Body of pancreas (tissue), 4 donors: Measurements from ENCODE around the gene ANKRD44. TPM values are rescaled to one million over a fixed set of nuclear protein-coding genes. Genes with fewer than 3 reads are reported as not detected.

Experiments used
- ATAC-seq: fragments of 150-250 bp; one replicate; pipeline ENCODE4 v1.9.1; 2016
- DNase-seq, 4 donors: peaks; one replicate each; pipeline ENCODE4 v3.0.0-alpha.2; 2019
- H3K27ac ChIP-seq, 4 donors: fragments of 200-600 bp; sonication (generic); 1 replicate in 3 of 4; 2 replicates in 1 of 4; pipeline versions ENCODE4 v1.5.1 to v1.6.1; 2016 to 2019; ENCODE audit warnings: mild to moderate bottlenecking in 1 of 4, mixed read lengths in 1 of 4, moderate library complexity in 1 of 4
- H3K27me3 ChIP-seq, 2 donors: fragments of 200-600 bp; sonication (generic); one replicate each; pipeline ENCODE4 v1.6.0; 2016; ENCODE audit warnings: mild to moderate bottlenecking in 1 of 2
- H3K36me3 ChIP-seq, 2 donors: fragments of 200-600 bp; sonication (generic); replicated peaks in 1 of 2; 2 replicates each; pipeline ENCODE4 v1.5.1; 2016; ENCODE audit warnings: low read depth in 2 of 2; ENCODE audit not compliant: insufficient read depth in 1 of 2
- H3K4me1 ChIP-seq: fragments of 200-600 bp; sonication (generic); one replicate; pipeline ENCODE4 v1.6.0; 2016
- H3K4me3 ChIP-seq, 2 donors: fragments of 200-600 bp; sonication (generic); 1 replicate in 1 of 2; 2 replicates in 1 of 2; pipeline ENCODE4 v1.5.1; 2016 to 2019
- H3K9me3 ChIP-seq, 3 donors: fragments of 200-600 bp; sonication (generic); 1 replicate in 2 of 3; 2 replicates in 1 of 3; pipeline ENCODE4 v1.5.1; 2016
- CTCF ChIP-seq, 7 experiments: fragments of 450-650 bp in 4 of 7; fragments of 200-600 bp in 3 of 7; sonication (generic) in 3 of 7; IDR thresholded peaks; one replicate each; pipeline ENCODE4 v1.5.1; 2016 to 2019; ENCODE audit warnings: antibody characterized with exemption in 7 of 7
- POLR2A ChIP-seq, 3 donors: fragments of 450-650 bp; IDR thresholded peaks; one replicate each; pipeline ENCODE4 v1.6.1; 2016; ENCODE audit warnings: antibody characterized with exemption in 3 of 3, mild to moderate bottlenecking in 2 of 3
- WGBS, 2 donors: methylation state at CpG; one replicate each; pipeline ENCODE4 v1.1.5; 2017; 5-methylcytosine and 5-hydroxymethylcytosine counted together
- intact Hi-C: fragments of 100-400 bp; cut with DNase I; formaldehyde crosslinking; loops from one replicate; pipeline ENCODE4 v1.15.1; 2023
- total RNA-seq, 2 donors: library from RNA; depleted of rRNA; stranded (reverse); fragments of >200 nt; gene quantifications; one replicate each; pipeline ENCODE4 v1.1.0, GENCODE V29; 2016

Gene ANKRD44
- total RNA-seq, 2 donors from 2014 or later = 12.2 TPM

GRCh38 chr2:197309691-197310231 is 819 bp downstream of the ANKRD44 start:
- Histone ChIP-seq H3K27me3 (no peaks in the 10 kb centered on the region), H3K36me3 (no peaks in the 10 kb centered on the region), H3K9me3 (no peaks in the 10 kb centered on the region), H3K27ac (peak overlapping the region; percentile 85 to 89 (median 88)), H3K4me1 (peaks cover 35% of the 10 kb centered on the region), H3K4me3 (peak overlapping the region; percentile 33 to 47)
- intact Hi-C loops = loop anchor here (5.0 kb wide), 1 partner anchor 122 kb away; no protein-coding TSS in a partner anchor
- peak; percentile 8 for ATAC-seq
- WGBS, 2 donors = 0% methylated on average over 6 to 30 of the region's 30 CpGs
- DNase-seq = peak; percentile 33 to 50 (median 48)
- TF ChIP-seq CTCF (IDR thresholded peaks at IDR 0.05) (no peak), POLR2A (IDR thresholded peaks at IDR 0.05) (peak in 1 of 3 donors; percentile 37)

GRCh38 chr2:197308996-197309690 is 1.4 kb downstream of the ANKRD44 start:
- no peak for ATAC-seq
- DNase-seq = no peak
- no peak for TF ChIP-seq CTCF (IDR thresholded peaks at IDR 0.05)
- no peak for TF ChIP-seq POLR2A (IDR thresholded peaks at IDR 0.05)
- intact Hi-C loops = no loop called here
- WGBS, 2 donors = 58 to 64% methylated on average over 8 of the region's 8 CpGs
- peak overlapping the region; percentile 85 to 89 (median 88) for H3K27ac ChIP-seq
- H3K9me3 ChIP-seq = no peaks in the 10 kb centered on the region
- H3K36me3 ChIP-seq = no peaks in the 10 kb centered on the region
- peaks cover 41% of the 10 kb centered on the region for H3K4me1 ChIP-seq
- H3K4me3 ChIP-seq = peak overlapping the region; percentile 33 to 47
- H3K27me3 ChIP-seq = no peaks in the 10 kb centered on the region

- no peaks in the 10 kb centered on the region for H3K9me3 ChIP-seq
- no peak for DNase-seq
- ATAC-seq = no peak
- peaks cover 41% of the 10 kb centered on the region for H3K4me1 ChIP-seq
- 69% methylated on average over 2 of the region's 2 CpGs for WGBS, 2 donors
- no peaks in the 10 kb centered on the region for H3K27me3 ChIP-seq
- H3K27ac ChIP-seq = peak overlapping the region in 1 of 4 donors; percentile 62
- no peak overlapping the region for H3K4me3 ChIP-seq
- intact Hi-C loops = no loop called here
- no peaks in the 10 kb centered on the region for H3K36me3 ChIP-seq
- TF ChIP-seq CTCF (IDR thresholded peaks at IDR 0.05) = no peak
- TF ChIP-seq POLR2A (IDR thresholded peaks at IDR 0.05) = no peak
These were observed 2.0 kb downstream of the ANKRD44 start for GRCh38 chr2:197308585-197308984.

- WGBS, 2 donors = 78 to 86% methylated on average over 7 of the region's 7 CpGs
- H3K27me3 ChIP-seq = no peaks in the 10 kb centered on the region
- intact Hi-C loops = no loop called here
- H3K4me1 ChIP-seq = peaks cover 41% of the 10 kb centered on the region
- peak overlapping the region in 2 of 4 donors; percentile 13 to 62 for H3K27ac ChIP-seq
- H3K4me3 ChIP-seq = no peak overlapping the region
- ATAC-seq = no peak
- no peak for DNase-seq
- H3K9me3 ChIP-seq = no peaks in the 10 kb centered on the region
- H3K36me3 ChIP-seq = no peaks in the 10 kb centered on the region
- TF ChIP-seq CTCF (IDR thresholded peaks at IDR 0.05) (no peak), POLR2A (IDR thresholded peaks at IDR 0.05) (no peak)
These were observed 2.6 kb downstream of the ANKRD44 start for GRCh38 chr2:197307933-197308521.
